ENCODE data around the gene DLG3.

Gene DLG3

GRCh38 chrX:70477734-70478075, 33.1 kb downstream of the DLG3 start:
- Histone ChIP-seq H3K4me3 (ENCODE audit: insufficient read depth in 1 of 2, low read depth in 1 of 2, low read length in 2 of 2) (peak overlapping the region in 1 of 2 experiments; percentile 39), H3K36me3 (ENCODE audit: control insufficient read depth in 1 of 2, insufficient read depth in 2 of 2, low read depth in 1 of 2, low read length in 2 of 2) (no peaks in the 10 kb centered on the region), H4K8ac (ENCODE audit: low read length) (no peak overlapping the region), H3K27ac (ENCODE audit: low read length, poor library complexity, severe bottlenecking) (peak overlapping the region; percentile 47), H4K91ac (ENCODE audit: low read length) (no peak overlapping the region), H3K4me1 (ENCODE audit: control insufficient read depth, insufficient read depth, low read depth, low read length) (peaks cover 12% of the 10 kb centered on the region), H2BK15ac (ENCODE audit: low read depth, poor library complexity, severe bottlenecking) (no peak overlapping the region), H2BK120ac (ENCODE audit: low read depth, low read length) (no peak overlapping the region), H3K9ac (ENCODE audit: low read length) (no peak overlapping the region), H3K27me3 (ENCODE audit: control insufficient read depth in 1 of 2, insufficient read depth in 1 of 2, low read length in 2 of 2) (peaks cover 0 to 39% of the 10 kb centered on the region in 2 experiments), H2AFZ (ENCODE audit: low read depth, low read length) (no peak overlapping the region), H3K4ac (ENCODE audit: low read depth in 1 of 2, low read length in 2 of 2) (no peak overlapping the region), H3K18ac (ENCODE audit: low read depth in 1 of 2, low read length in 2 of 2) (peak overlapping the region; percentile 9 to 11), H2AK5ac (ENCODE audit: low read length, severe bottlenecking) (no peak overlapping the region), H2BK5ac (ENCODE audit: low read depth, low read length, poor library complexity, severe bottlenecking) (no peak overlapping the region), H3K9me3 (ENCODE audit: control insufficient read depth, low read length) (no peaks in the 10 kb centered on the region), H2BK12ac (ENCODE audit: low read length in 2 of 2) (no peak overlapping the region), H3K23ac (ENCODE audit: low read length in 2 of 2) (no peak overlapping the region), H3K79me1 (replicated peaks; ENCODE audit: low read length, poor library complexity, severe bottlenecking) (peaks cover 4% of the 10 kb centered on the region), H3K4me2 (ENCODE audit: low read length, poor library complexity, severe bottlenecking) (no peak overlapping the region), H3K14ac (ENCODE audit: low read length in 2 of 2) (no peak overlapping the region)
- no CpG with 5 or more reads among the region's 4 CpGs for WGBS
- no peak for DNase-seq

- H3K4ac ChIP-seq (ENCODE audit: low read depth in 1 of 2, low read length in 2 of 2), result peak overlapping the region in 1 of 2 experiments; percentile 4
- H3K36me3 ChIP-seq (ENCODE audit: control insufficient read depth in 1 of 2, insufficient read depth in 2 of 2, low read depth in 1 of 2, low read length in 2 of 2), result no peaks in the 10 kb centered on the region
- peaks cover 0 to 44% of the 10 kb centered on the region in 2 experiments for H3K27me3 ChIP-seq (ENCODE audit: control insufficient read depth in 1 of 2, insufficient read depth in 1 of 2, low read length in 2 of 2)
- no peaks in the 10 kb centered on the region for H3K9me3 ChIP-seq (ENCODE audit: control insufficient read depth, low read length)
- H3K4me2 ChIP-seq (ENCODE audit: low read length, poor library complexity, severe bottlenecking), result no peak overlapping the region
- no peak overlapping the region for H2BK15ac ChIP-seq (ENCODE audit: low read depth, poor library complexity, severe bottlenecking)
- H3K23ac ChIP-seq (ENCODE audit: low read length in 2 of 2), result no peak overlapping the region
- peak overlapping the region; percentile 84 for H4K8ac ChIP-seq (ENCODE audit: low read length)
- no peak overlapping the region for H3K14ac ChIP-seq (ENCODE audit: low read length in 2 of 2)
- no peak overlapping the region for H2AFZ ChIP-seq (ENCODE audit: low read depth, low read length)
- 19% methylated on average over 3 of the region's 10 CpGs for WGBS
- peak overlapping the region; percentile 4 to 8 for H3K18ac ChIP-seq (ENCODE audit: low read depth in 1 of 2, low read length in 2 of 2)
- H2BK12ac ChIP-seq (ENCODE audit: low read length in 2 of 2), result no peak overlapping the region
- H3K79me1 ChIP-seq (replicated peaks; ENCODE audit: low read length, poor library complexity, severe bottlenecking), result peaks cover 4% of the 10 kb centered on the region
- H4K91ac ChIP-seq (ENCODE audit: low read length), result no peak overlapping the region
- no peak overlapping the region for H2BK120ac ChIP-seq (ENCODE audit: low read depth, low read length)
- DNase-seq, result peak; percentile 46
- H3K4me1 ChIP-seq (ENCODE audit: control insufficient read depth, insufficient read depth, low read depth, low read length), result peaks cover 12% of the 10 kb centered on the region
- no peak overlapping the region for H2AK5ac ChIP-seq (ENCODE audit: low read length, severe bottlenecking)
- H3K27ac ChIP-seq (ENCODE audit: low read length, poor library complexity, severe bottlenecking), result peak overlapping the region; percentile 20
- no peak overlapping the region for H2BK5ac ChIP-seq (ENCODE audit: low read depth, low read length, poor library complexity, severe bottlenecking)
- H3K4me3 ChIP-seq (ENCODE audit: insufficient read depth in 1 of 2, low read depth in 1 of 2, low read length in 2 of 2), result peak overlapping the region in 1 of 2 experiments; percentile 52
- peak overlapping the region; percentile 66 for H3K9ac ChIP-seq (ENCODE audit: low read length)
Observed at GRCh38 chrX:70478526-70479245, 34.1 kb downstream of the DLG3 start.

- no peak overlapping the region for H2BK120ac ChIP-seq (ENCODE audit: low read depth, low read length)
- no peak overlapping the region for H2AFZ ChIP-seq (ENCODE audit: low read depth, low read length)
- no peak overlapping the region for H3K14ac ChIP-seq (ENCODE audit: low read length in 2 of 2)
- H2BK5ac ChIP-seq (ENCODE audit: low read depth, low read length, poor library complexity, severe bottlenecking), result no peak overlapping the region
- H4K8ac ChIP-seq (ENCODE audit: low read length), result peak overlapping the region; percentile 84
- H3K27ac ChIP-seq (ENCODE audit: low read length, poor library complexity, severe bottlenecking), result peak overlapping the region; percentile 20
- H2BK12ac ChIP-seq (ENCODE audit: low read length in 2 of 2), result no peak overlapping the region
- H3K23ac ChIP-seq (ENCODE audit: low read length in 2 of 2), result no peak overlapping the region
- H3K79me1 ChIP-seq (replicated peaks; ENCODE audit: low read length, poor library complexity, severe bottlenecking), result peaks cover 4% of the 10 kb centered on the region
- peak overlapping the region in 1 of 2 experiments; percentile 52 for H3K4me3 ChIP-seq (ENCODE audit: insufficient read depth in 1 of 2, low read depth in 1 of 2, low read length in 2 of 2)
- peaks cover 12% of the 10 kb centered on the region for H3K4me1 ChIP-seq (ENCODE audit: control insufficient read depth, insufficient read depth, low read depth, low read length)
- no peak overlapping the region for H3K4me2 ChIP-seq (ENCODE audit: low read length, poor library complexity, severe bottlenecking)
- no peak overlapping the region for H2AK5ac ChIP-seq (ENCODE audit: low read length, severe bottlenecking)
- H3K9ac ChIP-seq (ENCODE audit: low read length), result peak overlapping the region; percentile 66
- H3K4ac ChIP-seq (ENCODE audit: low read depth in 1 of 2, low read length in 2 of 2), result no peak overlapping the region
- no peaks in the 10 kb centered on the region for H3K36me3 ChIP-seq (ENCODE audit: control insufficient read depth in 1 of 2, insufficient read depth in 2 of 2, low read depth in 1 of 2, low read length in 2 of 2)
- H3K27me3 ChIP-seq (ENCODE audit: control insufficient read depth in 1 of 2, insufficient read depth in 1 of 2, low read length in 2 of 2), result peaks cover 0 to 46% of the 10 kb centered on the region in 2 experiments
- no peak overlapping the region for H4K91ac ChIP-seq (ENCODE audit: low read length)
- H2BK15ac ChIP-seq (ENCODE audit: low read depth, poor library complexity, severe bottlenecking), result no peak overlapping the region
- WGBS, result 0% methylated on average over 1 of the region's 4 CpGs
- DNase-seq, result peak; percentile 89
- H3K9me3 ChIP-seq (ENCODE audit: control insufficient read depth, low read length), result no peaks in the 10 kb centered on the region
- peak overlapping the region; percentile 24 to 33 for H3K18ac ChIP-seq (ENCODE audit: low read depth in 1 of 2, low read length in 2 of 2)
Observed at GRCh38 chrX:70479247-70479921, 34.7 kb downstream of the DLG3 start.

- H2BK12ac ChIP-seq (ENCODE audit: low read length in 2 of 2), result no peak overlapping the region
- no peak overlapping the region for H4K91ac ChIP-seq (ENCODE audit: low read length)
- H3K18ac ChIP-seq (ENCODE audit: low read depth in 1 of 2, low read length in 2 of 2), result peak overlapping the region; percentile 24 to 33
- DNase-seq, result no peak
- no peak overlapping the region for H3K14ac ChIP-seq (ENCODE audit: low read length in 2 of 2)
- H3K23ac ChIP-seq (ENCODE audit: low read length in 2 of 2), result no peak overlapping the region
- no peaks in the 10 kb centered on the region for H3K36me3 ChIP-seq (ENCODE audit: control insufficient read depth in 1 of 2, insufficient read depth in 2 of 2, low read depth in 1 of 2, low read length in 2 of 2)
- H2BK5ac ChIP-seq (ENCODE audit: low read depth, low read length, poor library complexity, severe bottlenecking), result no peak overlapping the region
- H3K4me2 ChIP-seq (ENCODE audit: low read length, poor library complexity, severe bottlenecking), result no peak overlapping the region
- H3K9ac ChIP-seq (ENCODE audit: low read length), result no peak overlapping the region
- H3K9me3 ChIP-seq (ENCODE audit: control insufficient read depth, low read length), result no peaks in the 10 kb centered on the region
- WGBS, result 69% methylated on average over 5 of the region's 6 CpGs
- no peak overlapping the region for H4K8ac ChIP-seq (ENCODE audit: low read length)
- peak overlapping the region in 1 of 2 experiments; percentile 31 for H3K4me3 ChIP-seq (ENCODE audit: insufficient read depth in 1 of 2, low read depth in 1 of 2, low read length in 2 of 2)
- H2AFZ ChIP-seq (ENCODE audit: low read depth, low read length), result no peak overlapping the region
- peaks cover 4% of the 10 kb centered on the region for H3K79me1 ChIP-seq (replicated peaks; ENCODE audit: low read length, poor library complexity, severe bottlenecking)
- H2BK15ac ChIP-seq (ENCODE audit: low read depth, poor library complexity, severe bottlenecking), result no peak overlapping the region
- H3K4me1 ChIP-seq (ENCODE audit: control insufficient read depth, insufficient read depth, low read depth, low read length), result peaks cover 12% of the 10 kb centered on the region
- H3K27ac ChIP-seq (ENCODE audit: low read length, poor library complexity, severe bottlenecking), result no peak overlapping the region
- peaks cover 0 to 49% of the 10 kb centered on the region in 2 experiments for H3K27me3 ChIP-seq (ENCODE audit: control insufficient read depth in 1 of 2, insufficient read depth in 1 of 2, low read length in 2 of 2)
- no peak overlapping the region for H2BK120ac ChIP-seq (ENCODE audit: low read depth, low read length)
- H2AK5ac ChIP-seq (ENCODE audit: low read length, severe bottlenecking), result no peak overlapping the region
- no peak overlapping the region for H3K4ac ChIP-seq (ENCODE audit: low read depth in 1 of 2, low read length in 2 of 2)
Observed at GRCh38 chrX:70479922-70480659, 35.5 kb downstream of the DLG3 start.

All from mesenchymal stem cell (in vitro differentiated cells and primary cell).